GM12891 (cell line): ENCODE measurements around the gene TAS2R8.

Source experiments
- SPI1 ChIP-seq: IDR thresholded peaks from 2 replicates; pipeline ENCODE4 v1.6.1; 2011; ENCODE audit warnings: low read depth, low read length, control low read depth
- TAF1 ChIP-seq: IDR thresholded peaks from 2 replicates; pipeline ENCODE4 v1.6.1; 2011; ENCODE audit warnings: low read depth, low read length, control low read depth

DNA sequence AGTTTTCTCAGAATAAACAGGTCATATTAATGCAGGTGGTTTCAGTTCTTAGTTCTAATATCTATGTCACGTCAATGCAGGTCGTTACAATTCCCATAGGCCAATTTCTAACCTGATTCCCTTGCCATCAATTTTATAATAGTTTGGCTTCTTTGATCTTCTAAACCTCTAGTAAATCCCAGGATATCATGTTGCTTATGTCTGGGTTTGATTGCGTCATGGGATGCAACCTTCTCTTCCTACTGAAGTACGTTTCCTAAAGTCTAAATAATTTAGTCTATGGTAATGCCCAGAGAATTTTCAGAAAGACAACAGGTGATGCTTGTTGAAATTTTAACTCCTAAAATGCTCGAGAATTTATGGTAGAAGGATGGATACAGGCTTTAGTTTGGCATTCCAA is 23.8 kb downstream of the TAS2R8 start:
- TF ChIP-seq TAF1 = no peak
- TF ChIP-seq SPI1 = no peak
